ENCODE measurements around the gene FGF8.

Gene FGF8

GRCh38 chr10:101781984-101782810 is 6.3 kb upstream of the FGF8 start:
- DNase-seq (ENCODE audit: low spot score): peak; percentile 3

- DNase-seq (ENCODE audit: low spot score): peak; percentile 8
These were observed 5.7 kb upstream of the FGF8 start for GRCh38 chr10:101781655-101781983.

- peak; percentile 91 for DNase-seq (ENCODE audit: low spot score)
These were observed 5.1 kb upstream of the FGF8 start for GRCh38 chr10:101780818-101781654.

- peak; percentile 5 for DNase-seq (ENCODE audit: low spot score)
These were observed 4.4 kb upstream of the FGF8 start for GRCh38 chr10:101780187-101780817.

GRCh38 chr10:101779544-101780186 is 3.8 kb upstream of the FGF8 start:
- DNase-seq (ENCODE audit: low spot score): peak; percentile 87

GRCh38 chr10:101778781-101779543 is 3.0 kb upstream of the FGF8 start:
- peak; percentile 27 for DNase-seq (ENCODE audit: low spot score)

- no peak for DNase-seq (ENCODE audit: low spot score)
These were observed 2.4 kb upstream of the FGF8 start for GRCh38 chr10:101778151-101778780.

GRCh38 chr10:101777619-101778145 is 1.8 kb upstream of the FGF8 start:
- DNase-seq (ENCODE audit: low spot score): peak; percentile 39

- DNase-seq (ENCODE audit: low spot score): peak; percentile 11
These were observed 375 bp upstream of the FGF8 start for GRCh38 chr10:101776161-101776817.

GRCh38 chr10:101774589-101775272 is 1.2 kb downstream of the FGF8 start:
- DNase-seq (ENCODE audit: low spot score): peak; percentile 17

- DNase-seq (ENCODE audit: low spot score): peak; percentile 15
These were observed 1.9 kb downstream of the FGF8 start for GRCh38 chr10:101773923-101774588.

GRCh38 chr10:101772895-101773761 is 2.8 kb downstream of the FGF8 start:
- DNase-seq (ENCODE audit: low spot score): peak; percentile 14

- DNase-seq (ENCODE audit: low spot score): peak; percentile 11
These were observed 3.7 kb downstream of the FGF8 start for GRCh38 chr10:101772017-101772894.

GRCh38 chr10:101771380-101771779 is 4.5 kb downstream of the FGF8 start:
- DNase-seq (ENCODE audit: low spot score): peak; percentile 10

GRCh38 chr10:101770331-101771215 is 5.3 kb downstream of the FGF8 start:
- peak; percentile 8 for DNase-seq (ENCODE audit: low spot score)
